GM18502 (cell line): ENCODE measurements around the gene MYL12B.

Experiments used
- ATAC-seq: cut with Tn5 transposase; IDR thresholded peaks from one replicate; pipeline ENCODE4 v1.9.1; 2021; ENCODE audit warnings: mild to moderate bottlenecking; ENCODE audit not compliant: unreplicated experiment, poor library complexity

The MYL12B gene

DNA sequence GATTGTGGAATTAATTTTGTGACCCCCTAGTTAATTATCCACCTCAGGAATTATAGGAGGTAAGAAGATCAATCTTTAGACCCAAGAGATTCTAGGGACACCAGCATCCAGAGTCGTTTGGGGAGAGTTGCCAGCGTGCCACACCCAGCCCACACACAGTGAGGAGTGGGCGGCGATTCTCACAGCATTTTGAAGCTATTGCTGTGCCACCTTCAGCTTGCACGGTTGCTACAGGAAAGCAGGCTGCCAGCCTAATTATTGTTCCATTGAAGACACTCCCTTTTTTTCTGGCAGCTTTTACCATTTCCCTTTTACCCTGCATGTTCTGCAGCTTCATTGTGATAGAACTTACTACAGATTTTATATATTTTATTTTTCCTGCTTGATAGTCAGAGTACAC is 27.5 kb upstream of the MYL12B start:
- ATAC-seq: no peak

DNA sequence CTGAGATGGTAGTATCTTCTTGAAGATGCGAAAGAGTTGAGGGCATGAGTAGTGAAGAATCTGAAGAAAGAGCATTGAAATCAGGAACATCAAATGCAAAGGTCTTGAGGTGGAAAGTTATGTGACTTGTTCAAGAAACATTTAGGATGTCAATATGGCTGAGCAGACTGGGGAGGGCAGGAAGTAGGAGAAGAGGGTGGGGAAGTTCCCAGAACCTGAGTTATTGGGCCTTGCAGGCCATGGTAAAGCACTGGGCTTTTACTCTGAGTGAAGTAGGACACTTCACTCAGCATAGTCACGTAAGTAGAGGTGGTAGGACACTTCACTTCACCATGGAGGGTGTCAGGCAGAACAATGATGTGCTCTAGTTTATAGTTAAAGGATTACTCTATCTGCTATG is 26.1 kb upstream of the MYL12B start:
- ATAC-seq: no peak

DNA sequence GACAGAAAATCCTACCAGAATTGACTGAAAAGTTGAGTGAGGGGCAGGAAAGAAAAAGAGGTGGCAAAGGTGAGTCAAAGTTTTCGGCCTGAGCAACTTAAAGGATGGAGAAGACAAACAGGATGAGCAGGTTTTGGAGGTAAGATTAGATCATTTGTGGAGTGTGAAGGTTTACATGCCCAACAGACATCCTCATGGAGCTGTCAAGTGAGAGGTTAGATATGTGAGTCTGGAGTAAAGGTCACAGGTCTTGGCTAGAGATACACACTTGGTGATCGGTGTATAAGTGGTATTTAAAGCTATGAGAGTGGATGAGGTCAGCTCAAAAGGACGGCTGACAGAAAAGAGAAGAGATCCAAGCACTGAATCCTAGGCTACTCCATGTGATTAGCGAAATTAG is 25.5 kb upstream of the MYL12B start:
- ATAC-seq: no peak

DNA sequence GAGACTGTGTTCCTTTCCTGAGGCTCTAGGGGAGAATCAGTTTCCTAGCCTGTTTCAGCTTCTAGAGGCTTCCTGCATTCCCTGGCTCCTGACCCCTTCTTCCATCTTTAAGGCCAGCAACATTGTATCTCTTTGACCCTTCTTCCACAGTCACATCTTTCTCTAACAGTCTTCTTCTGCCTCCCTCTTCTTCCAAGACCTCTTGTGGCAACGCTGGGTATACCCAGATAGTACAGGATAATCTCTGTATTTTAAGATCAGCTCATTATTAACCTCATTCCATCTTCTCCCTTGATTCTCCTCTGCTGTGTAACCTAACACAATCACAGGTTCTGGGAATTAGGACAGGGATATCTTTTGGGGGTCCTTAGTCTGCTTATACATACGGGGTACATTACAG is 23.2 kb upstream of the MYL12B start:
- ATAC-seq: no peak

DNA sequence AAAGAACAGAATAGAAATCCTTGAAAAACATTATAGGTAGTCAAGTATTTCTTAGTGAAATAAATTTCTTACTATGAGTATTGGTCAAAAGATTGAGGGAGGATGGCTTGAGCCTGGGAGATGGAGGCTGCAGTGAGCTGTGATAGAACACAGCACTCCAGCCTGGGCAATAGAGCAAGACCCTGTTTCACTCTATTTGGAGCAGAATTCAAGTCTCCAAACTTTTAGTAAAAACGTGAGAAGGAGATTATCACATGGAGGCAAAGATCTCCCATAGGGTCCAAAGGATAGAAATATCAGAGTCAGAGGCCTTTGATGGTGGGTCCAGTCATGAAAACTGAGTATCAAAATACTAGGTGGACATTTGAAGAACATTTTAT is 16.8 kb upstream of the MYL12B start:
- ATAC-seq: no peak

DNA sequence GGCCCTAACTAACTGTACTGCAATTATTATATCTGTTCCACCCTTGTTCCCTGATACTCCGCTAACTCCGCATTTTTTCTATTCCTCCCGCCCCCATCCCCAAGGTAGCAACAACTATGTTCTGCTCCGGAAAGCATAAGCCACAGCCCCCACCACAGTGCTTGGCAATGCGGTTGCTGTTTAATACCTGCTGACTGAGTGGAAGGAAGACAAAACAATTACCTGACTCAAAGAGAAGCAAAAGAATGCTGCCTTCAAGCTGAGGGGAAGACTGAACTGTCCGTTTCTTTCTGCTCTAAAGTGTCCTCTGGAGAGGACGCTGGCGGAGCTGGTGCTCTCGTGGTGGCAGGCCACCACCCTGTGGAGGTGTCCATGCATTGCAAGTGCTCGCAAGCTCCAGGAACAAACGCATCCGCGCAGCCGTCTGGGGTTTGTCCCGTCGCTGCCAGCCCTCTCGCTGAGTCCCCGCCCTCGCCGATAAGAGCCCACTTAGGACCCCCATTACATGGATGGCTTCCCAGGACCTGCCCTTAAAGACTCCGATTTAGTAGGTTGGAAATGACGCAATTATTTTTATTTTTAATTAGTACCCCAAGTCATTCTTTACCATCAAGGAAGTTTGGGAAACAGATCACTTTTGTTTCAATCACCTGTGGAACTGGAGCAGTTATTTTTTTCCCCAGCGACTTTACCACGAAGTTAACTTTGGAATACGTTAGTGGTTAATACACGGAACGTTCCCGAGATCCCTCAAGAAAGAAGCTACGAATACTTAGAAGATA is 15.9 kb upstream of the MYL12B start:
- peak; percentile 51 for ATAC-seq

DNA sequence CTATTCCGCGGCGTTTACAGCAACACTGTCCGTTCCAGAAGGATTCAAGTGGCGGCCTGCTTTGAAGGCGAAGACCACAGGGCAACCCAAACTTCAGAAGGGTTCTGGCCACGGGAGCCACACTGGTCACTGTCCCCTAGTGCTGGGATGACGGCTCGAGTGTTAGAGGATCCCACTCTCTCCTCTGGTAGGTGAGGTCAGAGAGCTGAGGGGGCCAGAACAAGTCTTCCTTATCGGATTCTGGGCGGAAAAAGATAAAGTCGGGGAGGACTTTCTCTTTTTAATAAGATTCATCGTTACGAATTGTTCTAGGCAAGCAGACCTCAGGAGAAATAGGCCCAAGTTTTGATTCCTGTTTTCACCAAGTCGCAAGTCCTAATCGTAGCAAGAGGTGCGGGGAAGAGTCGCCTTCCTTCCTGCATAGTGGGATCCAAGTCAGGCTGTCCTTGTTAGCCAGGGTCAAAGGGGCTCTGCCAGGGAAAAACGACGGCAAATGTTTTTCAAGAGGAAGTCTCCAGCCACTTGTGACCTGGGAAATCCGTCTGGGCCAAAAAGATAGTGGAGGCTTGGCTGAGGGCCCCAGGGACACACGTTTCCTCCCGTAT is 15.2 kb upstream of the MYL12B start:
- no peak for ATAC-seq

DNA sequence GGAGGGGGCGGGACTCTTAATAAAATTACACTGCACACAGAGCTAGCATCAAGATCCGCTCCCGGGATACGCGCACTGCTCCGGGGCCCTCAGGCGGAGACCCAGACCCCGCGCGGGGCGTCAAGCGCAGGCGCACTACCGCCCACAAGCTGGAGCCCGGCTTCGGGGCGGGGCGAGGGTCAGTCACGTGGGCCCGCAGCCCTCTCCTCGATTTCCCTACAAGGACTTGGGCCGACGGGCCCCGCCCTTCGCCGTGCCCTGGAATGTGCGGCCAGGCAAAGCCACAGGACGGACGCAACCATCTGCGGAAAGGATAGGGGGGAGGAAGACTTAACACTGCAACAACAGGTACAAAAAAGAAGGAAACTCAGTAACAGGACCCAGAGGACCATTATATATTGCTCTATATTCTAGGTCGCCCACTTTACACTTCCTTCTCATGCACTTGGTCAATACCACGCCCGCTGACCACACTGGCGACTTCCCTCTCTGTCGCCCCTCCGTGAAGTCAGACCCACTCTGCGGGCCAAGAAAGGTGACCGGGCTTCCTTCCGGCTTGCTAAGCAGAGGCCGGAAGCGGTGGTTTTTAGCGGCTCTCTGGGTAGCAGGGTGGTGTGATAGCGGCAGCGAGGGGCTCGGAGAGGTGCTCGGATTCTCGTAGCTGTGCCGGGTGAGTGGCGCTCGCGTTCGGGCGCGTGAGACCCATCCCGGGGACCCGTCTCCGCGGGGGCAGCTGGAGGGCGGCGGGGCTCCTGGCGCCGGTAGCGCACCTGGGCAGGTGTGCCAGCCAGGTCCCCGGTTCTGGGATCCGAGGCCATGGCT is 14.5 kb upstream of the MYL12B start, which contains the start of gene MYL12A:
Gene MYL12A (plus strand): TSS at position 562 of the 822 bp plus-strand sequence. CDS start 5,447 bp downstream, outside the sequence.
- ATAC-seq: peak; percentile 85

DNA sequence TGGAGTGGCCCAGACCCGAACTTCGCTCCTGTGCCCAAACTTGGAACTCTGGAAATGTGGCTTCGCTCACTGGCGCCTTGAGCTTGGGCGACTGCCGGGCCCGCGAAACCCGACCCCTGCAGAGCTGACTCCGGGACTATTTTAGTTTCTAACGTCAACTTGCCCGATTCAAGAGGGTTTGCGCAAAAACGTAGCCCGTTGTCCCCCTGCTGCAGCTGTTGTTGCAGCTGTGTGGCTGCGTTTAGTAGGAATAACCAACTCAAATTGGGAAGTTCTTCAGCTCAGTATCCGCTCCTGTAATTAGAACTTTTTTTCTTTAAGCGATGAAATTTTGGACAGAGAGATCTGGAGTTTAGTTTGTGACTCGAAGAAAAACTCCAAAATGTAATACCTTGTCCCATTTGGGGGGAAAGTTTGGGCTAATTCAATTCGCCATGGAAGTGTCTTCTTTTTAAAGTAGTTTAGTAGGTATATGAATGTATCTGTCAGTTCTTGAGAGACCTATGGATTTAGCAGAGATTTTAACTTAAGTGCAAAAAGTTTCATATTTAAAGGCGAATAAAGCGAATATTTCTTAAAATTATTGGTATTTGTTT is 13.8 kb upstream of the MYL12B start:
- no peak for ATAC-seq

DNA sequence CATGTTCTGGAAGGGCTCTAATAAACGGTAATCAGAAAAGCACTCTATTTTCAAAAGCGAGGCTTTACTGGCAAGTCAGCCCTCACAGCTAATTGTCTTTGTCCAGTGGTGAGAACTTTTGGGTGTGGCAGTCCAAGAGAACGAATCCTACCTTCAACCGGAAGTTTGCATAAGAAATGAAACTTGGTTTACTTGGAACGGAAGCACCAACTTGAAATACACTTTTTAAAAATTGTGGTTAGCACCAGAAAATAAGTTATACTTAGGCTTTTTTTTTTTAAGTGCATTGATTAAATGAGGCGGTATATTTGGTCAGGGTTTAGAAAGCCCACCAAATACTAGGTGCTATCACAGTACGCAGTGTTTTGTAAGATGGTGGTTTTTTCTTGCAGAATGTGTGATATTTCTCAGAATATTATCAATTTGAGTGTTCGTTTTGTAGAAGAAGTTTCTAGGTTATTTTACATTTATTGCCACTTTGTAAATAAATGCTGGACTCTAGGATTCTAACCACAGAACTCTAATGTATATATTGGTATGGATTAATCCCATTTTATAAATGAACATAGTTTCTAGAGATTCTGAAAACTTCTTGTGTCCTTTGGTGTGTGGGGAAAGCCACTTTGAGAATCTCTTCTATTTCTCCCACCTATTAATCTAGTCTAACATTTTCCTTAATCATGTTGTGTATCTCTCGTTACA is 13.1 kb upstream of the MYL12B start:
- no peak for ATAC-seq

DNA sequence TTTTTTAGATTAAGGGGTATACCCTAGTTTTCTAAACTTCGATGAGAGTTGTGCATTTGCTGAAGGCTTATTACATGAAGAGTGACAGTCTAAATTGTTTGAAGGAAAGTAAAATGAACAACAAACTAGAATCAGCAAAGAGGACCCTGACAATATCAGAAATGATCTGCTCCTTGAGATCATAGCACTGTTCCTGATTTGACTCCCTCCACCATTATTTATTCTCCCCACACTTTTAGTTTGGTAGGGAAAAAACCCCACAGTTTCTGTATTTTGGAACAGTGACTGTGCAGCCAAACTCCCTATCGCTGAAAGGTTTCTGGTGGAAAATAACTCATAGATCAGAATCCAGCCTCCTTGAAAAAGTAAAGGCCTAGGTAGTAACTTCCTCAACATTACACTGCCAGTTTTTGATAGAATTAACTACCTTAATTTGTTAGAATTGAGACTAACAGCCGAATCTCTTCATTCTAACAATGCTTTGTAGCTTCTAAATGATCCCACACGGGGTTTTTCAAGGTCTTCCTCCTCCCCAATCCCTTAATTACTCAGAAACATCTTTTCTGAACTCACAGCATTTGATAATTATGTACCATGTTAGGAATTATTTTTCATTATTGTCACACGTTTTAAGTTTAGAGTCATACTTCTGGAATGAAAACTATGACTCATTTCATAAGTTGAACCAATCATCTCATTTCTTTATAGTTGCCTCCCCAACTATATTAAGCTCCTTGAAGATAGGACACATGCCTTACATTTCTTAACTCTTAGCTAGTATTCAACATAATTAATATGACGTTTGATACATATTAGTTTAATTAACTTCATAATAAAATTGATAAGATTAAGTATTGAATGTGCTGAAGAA is 11.5 kb upstream of the MYL12B start:
- ATAC-seq: no peak

DNA sequence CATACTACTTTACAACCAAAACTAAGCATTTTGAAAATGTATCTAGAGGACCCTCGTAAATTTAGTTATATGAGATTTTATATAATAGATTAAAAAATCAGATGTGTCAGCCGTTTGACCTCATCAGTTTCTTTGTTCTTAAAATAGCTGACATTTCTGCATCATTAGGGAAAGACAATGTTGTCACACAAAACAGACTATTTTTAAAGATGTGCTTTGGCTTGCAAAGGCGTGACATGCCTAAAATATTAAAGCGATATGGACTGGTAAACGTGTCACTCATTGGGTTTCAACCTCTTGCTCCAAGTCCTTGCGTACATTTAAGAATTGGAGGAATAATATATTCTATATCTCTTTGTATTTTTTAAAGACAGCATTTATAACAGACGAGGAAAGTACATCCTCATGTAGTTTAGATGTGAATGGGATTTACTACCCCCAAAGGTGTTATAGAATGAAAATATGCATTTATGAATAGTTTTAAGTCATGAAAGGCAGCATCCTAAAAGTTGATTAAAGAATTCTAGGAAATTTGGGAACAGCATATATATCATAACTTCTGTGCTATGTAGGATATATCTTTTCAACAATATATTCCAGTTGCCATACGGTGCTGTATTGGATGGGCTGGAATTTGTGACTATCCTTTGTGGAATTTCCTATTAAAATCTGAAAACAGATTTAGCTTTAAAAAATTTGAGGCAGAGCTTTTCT is 10.5 kb upstream of the MYL12B start:
- no peak for ATAC-seq

DNA sequence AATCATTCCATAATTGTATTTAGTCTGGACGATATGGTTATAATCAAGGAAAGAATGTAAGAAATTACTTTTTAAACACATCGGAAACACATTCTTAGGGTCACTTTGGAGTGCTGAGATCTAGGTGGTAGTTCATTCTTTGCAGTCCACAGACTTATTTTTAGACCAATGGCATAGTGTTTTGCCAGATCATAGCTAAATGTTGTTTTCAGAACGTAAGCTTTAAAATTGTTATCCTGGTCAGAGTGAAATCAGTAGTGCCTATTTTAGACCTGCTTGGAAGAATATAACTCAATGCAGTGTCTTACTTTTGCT is 10.0 kb upstream of the MYL12B start:
- ATAC-seq: no peak

DNA sequence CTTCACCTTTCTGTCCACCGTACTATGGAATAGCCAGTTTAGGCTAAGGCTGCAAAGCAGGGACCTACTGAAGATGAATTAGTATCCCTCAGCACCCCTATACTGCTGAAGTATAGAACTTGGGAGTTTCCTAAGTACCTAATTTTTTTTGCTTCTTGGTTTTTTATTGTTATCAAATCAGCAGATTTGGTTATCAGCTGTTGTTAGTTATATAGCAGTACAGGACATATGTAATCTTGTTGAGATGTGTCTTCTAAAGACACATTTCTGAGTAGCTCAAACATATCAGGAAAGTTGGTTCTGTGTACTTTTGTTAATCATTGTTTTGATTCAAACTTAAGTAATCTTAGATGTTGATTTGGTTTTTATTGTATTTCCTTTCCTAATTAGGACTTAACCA is 9.1 kb upstream of the MYL12B start:
- no peak for ATAC-seq

DNA sequence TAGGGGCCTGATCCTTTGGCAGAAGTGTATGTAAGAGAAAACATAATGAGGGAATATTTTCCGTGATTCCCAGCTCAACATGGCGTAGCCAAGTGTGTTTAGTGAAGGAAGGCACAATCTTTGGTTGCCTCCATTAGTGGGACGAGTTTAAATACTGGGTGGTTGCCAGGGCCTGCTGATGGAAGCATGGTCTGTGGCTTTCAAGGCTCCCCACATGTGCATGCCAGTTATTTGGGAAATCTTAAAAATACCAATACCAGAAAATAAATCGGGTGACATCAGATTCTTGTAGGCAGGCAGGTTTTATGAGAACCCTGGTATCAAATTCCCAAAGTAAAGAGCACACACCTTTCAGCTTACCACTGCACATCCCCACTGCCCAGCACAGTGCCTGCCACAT is 7.2 kb upstream of the MYL12B start:
- no peak for ATAC-seq

DNA sequence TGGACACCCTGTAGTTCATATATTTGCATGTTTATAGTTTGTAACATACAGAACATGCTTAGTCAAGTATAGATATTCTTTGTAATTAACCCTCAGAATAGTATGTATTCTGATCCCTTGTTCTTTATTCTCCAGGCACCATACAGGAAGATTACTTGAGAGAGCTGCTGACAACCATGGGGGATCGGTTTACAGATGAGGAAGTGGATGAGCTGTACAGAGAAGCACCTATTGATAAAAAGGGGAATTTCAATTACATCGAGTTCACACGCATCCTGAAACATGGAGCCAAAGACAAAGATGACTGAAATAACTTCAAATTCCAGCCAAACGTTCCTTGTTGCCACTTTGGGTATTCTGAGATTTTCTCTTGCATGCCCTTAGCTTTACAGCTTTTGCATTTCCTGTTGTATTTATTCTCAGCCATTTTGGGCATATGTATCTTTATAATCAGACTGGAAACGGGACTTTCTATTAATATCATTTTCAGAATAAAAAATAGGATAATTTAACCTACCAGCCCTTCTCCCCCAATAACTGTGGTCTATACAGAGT is 6.2 kb upstream of the MYL12B start:
- no peak for ATAC-seq

DNA sequence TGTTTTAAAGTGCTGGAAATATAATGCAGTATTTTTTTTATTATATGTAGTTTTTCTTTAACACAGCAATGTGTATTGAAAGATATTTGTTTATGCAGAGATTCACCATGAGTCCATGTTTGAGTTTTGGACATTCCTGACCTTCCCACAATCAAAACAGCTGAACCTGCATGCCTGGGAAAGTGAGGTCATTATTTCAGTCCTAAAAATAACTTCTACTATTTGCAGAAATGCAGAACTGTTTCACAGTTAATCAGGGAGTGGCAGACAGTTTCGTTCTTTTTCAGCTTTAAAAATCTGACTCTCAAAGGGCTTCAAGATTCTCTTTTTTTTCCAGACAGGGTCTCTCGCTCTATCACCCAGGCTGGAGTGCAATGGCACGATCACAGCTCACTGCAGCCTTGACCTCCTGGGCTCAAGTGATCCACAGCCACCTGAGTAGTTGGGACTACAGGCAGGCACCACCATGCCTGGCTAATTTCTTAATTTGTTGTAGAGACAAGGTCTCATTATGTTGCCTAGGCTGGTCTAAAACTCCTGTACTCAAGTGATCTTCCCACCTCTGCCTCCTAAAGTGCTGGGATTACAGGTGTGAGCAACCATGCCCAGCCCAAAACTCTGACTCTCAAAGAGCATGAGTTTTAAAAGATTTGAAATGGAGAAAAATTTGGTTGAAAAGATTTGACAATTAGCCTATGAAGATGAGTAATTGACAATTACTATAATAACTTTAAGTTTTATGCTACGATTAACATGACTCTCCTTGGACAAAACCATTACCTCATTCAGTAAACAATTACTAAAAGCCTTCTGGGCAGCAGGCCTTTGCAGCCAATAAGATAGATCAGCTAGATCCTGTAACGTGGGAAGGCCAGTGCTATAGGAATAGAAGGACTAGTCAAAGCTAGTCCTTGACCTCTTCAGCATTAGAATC is 5.0 kb upstream of the MYL12B start:
- ATAC-seq: no peak
